ENCODE measurements around the gene SECISBP2.

DNA sequence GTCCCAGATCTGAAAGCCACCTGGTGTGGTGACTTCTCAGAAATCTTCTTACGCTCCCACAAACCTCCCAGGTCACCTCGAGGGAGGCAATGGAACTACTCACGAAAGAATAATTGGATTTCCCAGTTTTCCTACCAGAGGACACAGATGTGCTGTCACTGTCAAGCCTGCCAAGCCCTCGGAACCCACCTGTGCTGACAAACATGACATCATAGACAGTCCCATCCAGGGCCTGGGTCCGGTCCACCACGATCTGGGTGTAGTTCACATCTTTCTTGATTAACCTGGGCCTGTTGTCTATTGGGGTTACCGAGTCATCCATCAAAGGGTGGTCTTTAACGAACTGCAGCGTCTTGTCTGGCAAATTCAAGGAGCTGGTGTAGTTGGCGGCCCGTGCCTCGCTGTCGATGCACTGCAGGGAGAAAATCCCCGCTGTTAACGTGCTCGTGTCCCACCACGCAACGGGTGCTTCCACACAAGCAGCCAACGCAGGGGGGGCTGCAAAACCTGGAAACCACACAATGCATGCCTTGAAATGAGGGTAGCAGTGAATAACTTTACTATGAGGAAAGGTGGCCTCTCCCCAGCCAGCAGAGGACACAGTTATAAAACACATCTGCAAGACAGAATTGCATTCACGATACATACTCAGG is 69.0 kb downstream of the SECISBP2 start:
- no peak for TF ChIP-seq CTCF (IDR thresholded peaks at IDR 0.05)
- TF ChIP-seq POLR2A (IDR thresholded peaks at IDR 0.05), result no peak
- no peak for TF ChIP-seq POLR2AphosphoS5 (IDR thresholded peaks at IDR 0.05)

Measured in breast epithelium (tissue), 3 donors.